Smooth muscle cell (in vitro differentiated cells): ENCODE results near the gene VPREB1. TPM values are rescaled to one million over a fixed set of nuclear protein-coding genes. Genes with fewer than 3 reads are reported as not detected.

Experiments
- DNase-seq: peaks from one replicate; lab custom pipeline; 2025; ENCODE audit not compliant: unreplicated experiment; lab: John Stamatoyannopoulos, UW
- H2AFZ ChIP-seq: fragments of 200-600 bp; sonication (generic); 2 replicates; pipeline ENCODE4 v1.6.0; 2016; ENCODE audit warnings: antibody characterized with exemption, low read depth, mild to moderate bottlenecking
- H3F3A ChIP-seq: fragments of 200-600 bp; sonication (generic); 2 replicates; pipeline ENCODE4 v1.6.0; 2017; ENCODE audit warnings: antibody characterized with exemption, low read depth
- H3K27ac ChIP-seq: fragments of 200-600 bp; sonication (generic); 2 replicates; pipeline ENCODE4 v1.5.1; 2016; ENCODE audit warnings: low read depth, mild to moderate bottlenecking
- H3K27me3 ChIP-seq: fragments of 200-600 bp; sonication (generic); 2 replicates; pipeline ENCODE4 v1.6.1; 2016; ENCODE audit warnings: low read depth, mild to moderate bottlenecking
- H3K36me3 ChIP-seq: fragments of 200-600 bp; sonication (generic); 2 replicates; pipeline ENCODE4 v1.5.1; 2016; ENCODE audit warnings: low read depth
- H3K4me1 ChIP-seq: fragments of 200-600 bp; sonication (generic); 2 replicates; pipeline ENCODE4 v1.5.1; 2016; ENCODE audit warnings: low read depth
- H3K4me2 ChIP-seq: fragments of 200-600 bp; sonication (generic); 2 replicates; pipeline ENCODE4 v1.6.0; 2016; ENCODE audit warnings: mild to moderate bottlenecking
- H3K4me3 ChIP-seq: fragments of 200-600 bp; sonication (generic); 2 replicates; pipeline ENCODE4 v1.5.1; 2016; ENCODE audit warnings: mild to moderate bottlenecking
- H3K79me2 ChIP-seq: fragments of 200-600 bp; sonication (generic); 2 replicates; pipeline ENCODE4 v1.6.0; 2016; ENCODE audit warnings: low read depth, mild to moderate bottlenecking
- H3K9ac ChIP-seq: fragments of 200-600 bp; sonication (generic); 2 replicates; pipeline ENCODE4 v1.6.0; 2016; ENCODE audit warnings: low read depth
- H3K9me3 ChIP-seq: fragments of 200-600 bp; sonication (generic); replicated peaks from 2 replicates; pipeline ENCODE4 v1.5.1; 2016; ENCODE audit warnings: low read depth
- H4K20me1 ChIP-seq: fragments of 200-600 bp; sonication (generic); 2 replicates; pipeline ENCODE4 v1.6.0; 2016; ENCODE audit warnings: low read depth
- WGBS: methylation state at CpG from one replicate; pipeline ENCODE4 v1.1.7; 2016; ENCODE audit warnings: low lambda C conversion rate; 5-methylcytosine and 5-hydroxymethylcytosine counted together
- polyA plus RNA-seq: library from polyadenylated mRNA; unstranded; fragments of >200 nt; fragmentation: Nextera tagmentation; extraction: Ambion mirVana; gene quantifications from 2 replicates; pipeline ENCODE4 v1.2.1, GENCODE V29; 2016
- total RNA-seq: library from RNA; depleted of rRNA; stranded (reverse); fragments of >200 nt; gene quantifications from 2 replicates; pipeline ENCODE4 v1.2.3, GENCODE V29; 2014
- TF ChIP-seq, protein P1 (sequence below): fragments of 200-600 bp; sonication (generic); IDR thresholded peaks from 2 replicates; pipeline ENCODE4 v1.5.1; 2017; ENCODE audit warnings: borderline replicate concordance, mild to moderate bottlenecking, antibody characterized with exemption; ENCODE audit not compliant: insufficient read depth, poor library complexity, severe bottlenecking

Gene VPREB1
- total and polyA plus RNA-seq, 2 experiments from 2014 or later = not detected

DNA sequence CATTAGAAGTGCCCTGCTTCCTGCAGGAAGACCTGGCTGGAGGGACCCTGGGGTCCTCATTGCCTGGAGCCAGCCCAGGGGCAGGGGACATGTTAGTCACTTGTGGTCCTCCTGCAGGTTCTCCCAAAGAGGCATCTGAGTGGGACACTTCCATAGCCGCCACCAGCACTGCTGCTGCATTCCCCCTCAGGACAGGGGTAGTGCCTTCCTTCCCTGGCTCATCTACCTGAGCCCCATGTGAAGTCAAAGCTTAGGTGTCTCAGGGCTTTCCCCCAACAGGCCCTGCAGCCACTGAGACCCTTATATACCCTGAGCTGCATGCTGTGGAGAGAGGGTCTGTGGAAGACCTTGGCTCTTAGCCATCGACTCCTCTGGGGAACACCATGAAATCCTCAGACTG lies 45.0 kb upstream of the VPREB1 start:
- H3K4me1 ChIP-seq = no peaks in the 10 kb centered on the region
- no peak overlapping the region for H2AFZ ChIP-seq
- no peaks in the 10 kb centered on the region for H3K36me3 ChIP-seq
- no peak overlapping the region for H3K9ac ChIP-seq
- TF ChIP-seq, protein P1, sequence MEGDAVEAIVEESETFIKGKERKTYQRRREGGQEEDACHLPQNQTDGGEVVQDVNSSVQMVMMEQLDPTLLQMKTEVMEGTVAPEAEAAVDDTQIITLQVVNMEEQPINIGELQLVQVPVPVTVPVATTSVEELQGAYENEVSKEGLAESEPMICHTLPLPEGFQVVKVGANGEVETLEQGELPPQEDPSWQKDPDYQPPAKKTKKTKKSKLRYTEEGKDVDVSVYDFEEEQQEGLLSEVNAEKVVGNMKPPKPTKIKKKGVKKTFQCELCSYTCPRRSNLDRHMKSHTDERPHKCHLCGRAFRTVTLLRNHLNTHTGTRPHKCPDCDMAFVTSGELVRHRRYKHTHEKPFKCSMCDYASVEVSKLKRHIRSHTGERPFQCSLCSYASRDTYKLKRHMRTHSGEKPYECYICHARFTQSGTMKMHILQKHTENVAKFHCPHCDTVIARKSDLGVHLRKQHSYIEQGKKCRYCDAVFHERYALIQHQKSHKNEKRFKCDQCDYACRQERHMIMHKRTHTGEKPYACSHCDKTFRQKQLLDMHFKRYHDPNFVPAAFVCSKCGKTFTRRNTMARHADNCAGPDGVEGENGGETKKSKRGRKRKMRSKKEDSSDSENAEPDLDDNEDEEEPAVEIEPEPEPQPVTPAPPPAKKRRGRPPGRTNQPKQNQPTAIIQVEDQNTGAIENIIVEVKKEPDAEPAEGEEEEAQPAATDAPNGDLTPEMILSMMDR = no peak
- no peak overlapping the region for H3K4me2 ChIP-seq
- no peaks in the 10 kb centered on the region for H3K79me2 ChIP-seq
- no peaks in the 10 kb centered on the region for H3F3A ChIP-seq
- H3K27ac ChIP-seq = no peak overlapping the region
- no peaks in the 10 kb centered on the region for H4K20me1 ChIP-seq
- peaks cover 78% of the 10 kb centered on the region for H3K27me3 ChIP-seq
- H3K9me3 ChIP-seq = no peaks in the 10 kb centered on the region
- 72% methylated on average over 2 of the region's 2 CpGs for WGBS
- no peak for DNase-seq
- no peak overlapping the region for H3K4me3 ChIP-seq

- H3K36me3 ChIP-seq = no peaks in the 10 kb centered on the region
- H3K79me2 ChIP-seq = no peaks in the 10 kb centered on the region
- no peak for DNase-seq
- WGBS = 39% methylated on average over 4 of the region's 4 CpGs
- H3K4me3 ChIP-seq = no peak overlapping the region
- no peak overlapping the region for H3K27ac ChIP-seq
- H2AFZ ChIP-seq = no peak overlapping the region
- no peaks in the 10 kb centered on the region for H4K20me1 ChIP-seq
- H3K27me3 ChIP-seq = peaks cover 88% of the 10 kb centered on the region
- H3K9ac ChIP-seq = no peak overlapping the region
- no peaks in the 10 kb centered on the region for H3F3A ChIP-seq
- no peaks in the 10 kb centered on the region for H3K9me3 ChIP-seq
- TF ChIP-seq, protein P1 = no peak
- H3K4me1 ChIP-seq = no peaks in the 10 kb centered on the region
- H3K4me2 ChIP-seq = no peak overlapping the region
Observed at GRCh38 chr22:22200569-22201184, 43.9 kb upstream of the VPREB1 start.

DNA sequence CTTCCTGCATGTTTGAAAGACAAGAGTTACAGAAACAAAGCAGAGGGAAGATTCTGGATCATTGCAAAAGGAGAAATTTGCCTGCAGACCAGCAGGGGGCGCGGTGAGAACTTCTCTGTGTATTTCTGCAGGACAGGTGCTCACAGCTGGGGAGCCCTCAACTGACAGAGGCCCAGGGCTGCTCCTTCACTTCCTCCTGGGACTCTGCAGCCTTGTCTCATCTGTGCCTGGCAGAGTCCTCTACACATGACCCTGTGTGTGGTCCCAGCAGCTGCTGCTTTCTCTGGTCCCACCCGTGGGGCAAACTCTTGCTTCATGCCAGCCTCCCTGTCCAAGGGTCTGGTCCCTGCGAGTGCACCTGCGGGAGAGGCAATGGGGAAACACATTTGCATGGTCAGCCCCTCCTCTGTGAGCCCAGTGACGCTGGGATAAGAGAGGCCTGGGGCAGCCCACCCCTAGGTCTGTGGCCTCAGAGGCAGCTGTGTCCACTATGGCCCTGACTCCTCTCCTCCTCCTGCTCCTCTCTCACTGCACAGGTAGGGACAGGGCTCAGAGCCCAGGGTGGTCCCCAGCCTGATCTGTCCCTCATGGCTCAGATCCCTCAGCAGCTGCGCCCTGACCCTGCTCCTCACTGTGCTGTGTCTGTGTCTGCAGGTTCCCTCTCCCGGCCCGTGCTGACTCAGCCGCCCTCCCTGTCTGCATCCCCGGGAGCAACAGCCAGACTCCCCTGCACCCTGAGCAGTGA lies 43.2 kb upstream of the VPREB1 start:
- Histone ChIP-seq H3K4me3 (no peak overlapping the region), H3K9ac (no peak overlapping the region), H2AFZ (no peak overlapping the region), H3K36me3 (no peaks in the 10 kb centered on the region), H3K9me3 (no peaks in the 10 kb centered on the region), H4K20me1 (no peaks in the 10 kb centered on the region), H3K27ac (no peak overlapping the region), H3K79me2 (no peaks in the 10 kb centered on the region), H3F3A (no peaks in the 10 kb centered on the region), H3K4me1 (no peaks in the 10 kb centered on the region), H3K27me3 (peaks cover 88% of the 10 kb centered on the region), H3K4me2 (no peak overlapping the region)
- DNase-seq = no peak
- TF ChIP-seq, protein P1 = peak; percentile 17
- 42% methylated on average over 11 of the region's 11 CpGs for WGBS
